ELF-1 (cell line): ENCODE results near the gene NME9.
"Not testable (repeated sequence)": the region's sequence is repeated elsewhere in the genome, so short reads cannot be mapped to it uniquely, and the experiment has no call there.

Experiments used
- DNase-seq: peaks from one replicate; pipeline ENCODE4 v3.0.0-alpha.2; 2016; ENCODE audit warnings: low read depth, low spot score

Gene NME9

DNA sequence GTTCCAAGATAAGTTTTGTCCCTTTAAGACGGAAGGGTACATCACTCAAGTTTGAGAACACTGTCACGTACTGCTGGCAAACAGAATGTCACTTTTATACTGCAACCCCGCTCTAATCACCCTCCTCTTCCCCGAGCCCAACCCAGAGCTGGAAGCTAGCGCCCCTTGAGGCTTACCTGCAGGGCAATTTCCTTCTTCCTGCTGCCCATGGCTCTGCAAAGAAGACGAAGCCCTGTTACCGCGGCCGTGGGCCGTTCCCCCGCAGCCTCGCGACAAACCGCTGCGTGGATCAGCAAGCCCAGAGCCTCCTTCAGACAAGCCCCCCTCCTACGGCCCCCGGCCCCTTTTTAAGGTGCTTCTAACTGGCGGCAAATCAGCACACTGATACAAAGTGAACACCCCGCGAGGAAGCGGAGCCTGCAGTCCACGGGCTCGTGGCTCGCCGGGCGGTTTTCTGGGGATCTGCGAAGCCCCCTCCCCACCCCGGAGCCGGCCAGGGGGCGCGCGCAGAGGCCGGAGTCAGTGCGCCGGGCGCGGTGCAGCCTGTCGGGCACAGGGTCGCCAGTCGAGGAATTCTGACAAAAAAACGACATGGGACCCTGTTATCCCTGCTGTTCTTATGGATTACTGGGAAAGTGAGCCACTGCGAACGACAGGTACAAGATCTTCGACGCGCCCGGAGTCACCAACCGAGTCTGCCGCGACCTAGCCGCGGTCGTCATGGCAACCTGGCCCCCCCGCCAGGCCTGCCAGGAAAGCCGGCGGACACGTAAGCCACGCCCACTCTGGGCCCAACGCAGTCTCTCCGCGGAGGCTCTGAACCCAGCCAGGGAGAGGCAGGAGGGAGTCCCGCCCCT, at the start of gene NME9:
NME9 (minus strand) TSS at position 725 of the 857 bp plus-strand sequence; CDS start at position 209, 516 bp downstream.
- DNase-seq = peak; percentile 98

- DNase-seq = no peak
Measured at GRCh38 chr3:138378990-138379389, 49.3 kb upstream of the NME9 start.

DNA sequence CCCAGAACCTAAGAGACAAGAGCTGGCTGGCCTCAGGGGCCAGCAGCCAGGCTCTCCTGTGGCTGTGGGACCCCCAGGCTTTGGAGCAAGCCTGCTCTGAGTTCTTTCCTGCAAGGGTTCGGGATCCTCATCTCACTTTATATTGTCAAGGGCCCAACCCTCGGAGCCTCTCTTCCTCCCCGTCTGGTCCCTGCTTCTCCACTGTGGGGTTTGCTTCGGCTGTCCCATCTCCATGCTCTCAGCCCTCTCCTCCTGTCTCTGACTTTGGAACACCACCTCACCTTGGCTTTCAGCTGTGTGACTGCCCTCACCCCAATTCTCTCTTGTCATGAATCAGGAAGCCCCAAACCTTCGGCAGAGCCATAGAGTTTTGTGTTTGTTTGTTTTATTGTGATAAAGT, 48.7 kb upstream of the NME9 start:
- no peak for DNase-seq

DNA sequence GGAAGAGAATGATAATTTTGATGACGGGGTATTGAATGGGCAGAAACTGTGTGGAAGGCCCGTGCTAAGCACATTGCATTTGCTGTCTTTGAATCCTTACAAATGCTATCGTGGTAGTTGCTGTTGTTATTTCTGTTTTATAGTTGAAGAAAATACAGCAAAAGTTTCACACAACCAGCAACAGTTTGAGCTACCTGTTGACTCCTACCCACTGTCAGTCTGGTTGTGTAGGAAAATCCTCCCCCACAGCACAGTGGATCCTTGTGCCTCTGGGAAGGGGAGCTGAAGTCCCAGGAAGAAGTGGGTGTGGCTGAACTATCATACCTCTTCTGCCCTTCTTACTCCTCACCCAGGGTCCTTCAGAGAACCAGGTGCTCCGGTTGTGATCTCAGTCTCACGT, 48.2 kb upstream of the NME9 start:
- no peak for DNase-seq

GRCh38 chr3:138377212-138377611, 47.6 kb upstream of the NME9 start:
- DNase-seq = not testable (repeated sequence)

DNA sequence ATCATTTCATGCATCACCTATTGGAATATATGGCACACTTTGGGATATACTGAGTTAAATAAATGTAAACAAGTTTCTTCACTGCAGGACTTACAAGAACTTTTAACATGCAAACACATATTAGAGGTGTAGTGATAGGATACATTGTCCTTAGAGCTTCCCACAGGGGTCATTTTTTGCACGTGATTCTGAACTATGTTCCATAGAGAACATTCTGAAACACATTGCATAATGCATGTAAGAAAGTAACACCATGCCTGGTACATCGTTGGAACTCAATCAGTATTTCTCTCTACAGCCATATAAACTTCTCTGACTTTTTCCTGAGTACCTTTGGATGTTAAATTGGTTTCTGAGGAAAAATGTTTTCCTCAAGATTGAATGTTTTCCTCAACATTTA, 47.0 kb upstream of the NME9 start:
- no peak for DNase-seq

- no peak for DNase-seq
Measured at GRCh38 chr3:138375447-138375846, 45.8 kb upstream of the NME9 start.

- DNase-seq = no peak
Measured at GRCh38 chr3:138374573-138375134, 45.0 kb upstream of the NME9 start.

GRCh38 chr3:138373736-138374094, 44.1 kb upstream of the NME9 start:
- DNase-seq = no peak

DNA sequence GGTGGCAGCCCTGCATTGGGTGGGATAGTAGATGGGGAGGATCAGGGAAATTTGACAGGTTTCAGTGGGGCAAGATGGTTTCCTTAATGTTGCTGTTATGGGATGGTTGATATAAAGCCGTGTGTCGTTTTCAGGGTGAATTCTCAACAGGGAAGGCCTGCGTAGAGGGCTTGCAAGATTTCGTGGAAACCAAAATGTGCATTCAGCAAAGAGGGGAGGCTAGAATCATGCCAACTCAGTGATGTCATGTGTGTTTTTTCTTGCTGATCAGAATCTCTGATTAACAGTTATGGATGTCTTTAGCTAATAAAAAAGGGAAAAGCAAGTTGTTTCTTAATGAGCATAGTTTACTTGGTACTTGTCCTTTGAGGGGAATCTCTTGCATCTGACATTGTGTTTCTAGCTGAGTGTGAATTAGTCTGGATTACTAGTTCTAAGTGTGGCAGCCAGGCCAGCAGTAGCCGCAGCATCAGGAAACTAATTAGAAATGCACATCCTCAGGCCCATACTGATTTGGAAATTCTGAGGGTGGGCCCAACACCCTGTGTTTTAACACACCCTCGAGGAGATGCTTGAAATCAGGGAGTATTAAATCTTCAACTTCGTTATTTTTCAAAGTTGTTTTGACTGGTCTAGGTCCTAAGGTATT, 43.6 kb upstream of the NME9 start:
- DNase-seq = no peak

- no peak for DNase-seq
Measured at GRCh38 chr3:138371070-138371965, 41.7 kb upstream of the NME9 start.

- DNase-seq = no peak
Measured at GRCh38 chr3:138370321-138370720, 40.7 kb upstream of the NME9 start.

DNA sequence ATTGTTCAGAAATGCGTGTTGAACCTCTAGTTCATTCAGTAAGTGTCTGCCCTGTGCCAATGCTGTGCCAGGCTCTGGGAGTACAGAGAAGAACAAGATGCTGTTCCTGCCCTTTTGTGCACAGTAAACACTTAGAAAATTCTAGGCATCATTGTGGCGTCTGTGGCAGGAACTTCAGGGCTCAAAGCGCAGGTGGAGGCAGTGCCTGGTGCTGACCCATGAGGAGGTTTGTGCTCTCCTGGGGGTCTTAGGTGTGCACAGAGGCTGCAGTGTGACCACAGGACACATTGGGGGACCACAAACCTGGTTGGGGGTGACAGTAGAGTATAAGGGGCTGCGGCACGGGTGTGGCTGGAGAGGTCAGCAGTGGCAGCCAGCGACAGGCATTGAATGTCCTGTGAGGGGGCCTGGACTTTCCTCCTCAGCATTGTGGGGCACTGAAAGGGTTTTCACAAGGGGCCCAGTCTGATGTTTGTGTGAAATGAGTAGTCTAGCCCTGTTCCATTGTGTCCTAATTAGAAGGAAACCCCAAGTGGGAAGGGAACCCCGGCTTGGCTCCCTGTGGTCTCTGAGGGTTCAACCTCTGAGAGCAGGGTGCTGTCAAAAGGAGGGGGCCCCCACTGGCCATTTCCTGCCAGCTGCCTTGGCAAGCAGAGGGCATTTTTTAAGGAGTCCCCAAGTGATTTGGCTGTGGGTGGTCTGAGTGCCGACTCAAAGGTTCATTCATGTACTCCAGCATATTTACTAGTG, 39.7 kb upstream of the NME9 start:
- no peak for DNase-seq

DNA sequence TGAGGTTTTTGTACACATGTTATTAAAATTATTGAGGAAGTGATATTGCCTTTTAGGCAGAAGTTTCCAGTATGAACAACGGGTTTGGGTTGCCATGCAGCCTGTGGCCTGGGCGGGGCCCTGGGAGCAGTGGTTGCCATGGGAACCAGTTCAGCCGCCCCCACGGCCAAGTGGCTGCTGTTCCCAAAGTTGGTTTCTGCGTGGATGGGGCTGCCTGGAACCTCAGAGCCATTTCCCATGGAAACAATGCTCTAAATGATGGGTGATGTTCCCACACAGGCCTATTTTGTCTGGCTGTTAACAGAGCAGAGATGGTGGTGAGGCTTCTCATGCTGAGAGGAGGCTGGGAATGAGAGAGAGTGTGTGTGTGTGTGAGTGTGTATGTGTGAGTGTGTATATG, 38.3 kb upstream of the NME9 start:
- DNase-seq = no peak

DNA sequence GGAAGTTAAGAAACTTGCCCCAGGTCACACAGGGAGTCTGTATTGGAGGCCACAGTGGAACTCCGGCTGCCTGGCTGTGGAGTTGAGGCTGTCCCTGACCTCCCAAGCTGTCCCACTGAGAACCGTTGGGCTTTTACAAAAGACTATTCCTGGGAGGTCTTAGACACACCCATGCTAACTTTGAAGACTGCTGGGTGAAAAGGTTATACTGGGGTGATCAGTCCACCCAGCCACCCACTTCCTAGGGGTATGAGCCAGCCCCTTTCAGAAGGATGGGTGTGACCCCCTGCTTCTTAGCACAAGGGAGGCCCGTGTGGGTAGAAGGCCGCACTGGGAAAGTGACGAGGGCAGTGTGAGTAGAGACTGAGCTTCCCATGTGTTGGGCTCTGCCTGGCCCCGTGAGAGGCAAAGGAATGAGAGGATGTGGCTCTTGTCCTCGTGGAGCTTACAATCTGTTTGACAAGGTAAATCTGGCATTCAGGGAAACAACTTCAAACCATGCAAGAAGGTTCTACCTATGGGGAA, 37.7 kb upstream of the NME9 start:
- no peak for DNase-seq

DNA sequence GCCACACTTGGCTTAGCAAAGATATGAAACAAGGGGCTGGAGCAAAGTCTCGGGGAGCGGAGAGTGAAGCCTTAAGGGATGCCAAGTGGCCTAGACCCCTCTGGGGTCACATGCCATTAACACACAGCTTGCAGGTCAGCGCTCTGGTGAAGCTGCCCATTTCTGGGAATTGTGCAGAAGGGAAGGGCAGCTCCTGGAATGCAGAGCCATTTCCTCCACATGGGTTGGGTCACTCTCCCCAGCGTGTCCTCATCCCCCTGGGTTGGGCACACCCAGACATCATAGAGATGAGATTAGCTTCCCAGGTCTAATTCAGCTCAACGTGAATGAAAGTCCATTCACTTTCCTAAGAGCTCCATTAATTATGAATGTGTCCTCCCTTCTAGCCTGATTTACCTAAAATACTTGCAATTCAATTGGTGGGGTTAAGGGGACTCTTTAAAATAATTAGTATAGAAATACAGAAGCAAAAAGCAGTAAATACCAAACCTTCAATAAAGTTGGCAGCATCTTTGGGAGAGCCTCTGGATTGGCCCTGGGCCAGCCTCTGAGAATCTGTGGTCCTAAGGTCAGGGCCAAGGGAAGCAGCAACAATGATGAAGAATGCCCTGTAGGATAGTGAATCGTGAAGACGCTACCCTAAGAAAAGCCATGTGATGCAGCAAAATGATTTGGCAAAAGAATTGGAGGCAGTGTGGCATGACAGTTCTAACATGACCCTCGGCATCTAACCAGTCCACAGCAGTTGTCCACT, 36.5 kb upstream of the NME9 start:
- no peak for DNase-seq

GRCh38 chr3:138365253-138365555, 35.6 kb upstream of the NME9 start:
- DNase-seq = no peak

- no peak for DNase-seq
Measured at GRCh38 chr3:138364356-138365252, 35.0 kb upstream of the NME9 start.

- no peak for DNase-seq
Measured at GRCh38 chr3:138363322-138363721, 33.7 kb upstream of the NME9 start.
